GM08714 (cell line): ENCODE measurements around the gene IL32.
"Not testable (repeated sequence)": the region's sequence is repeated elsewhere in the genome, so short reads cannot be mapped to it uniquely, and the experiment has no call there.

Experiments used
- H3K4me3 ChIP-seq: fragments of 200-500 bp; sonication (Bioruptor generic); 2 replicates; pipeline ENCODE4 v1.5.1; 2014; ENCODE audit warnings: mild to moderate bottlenecking, low read length, inconsistent platforms
- ZNF274 ChIP-seq: IDR thresholded peaks from 2 replicates; pipeline ENCODE4 v1.6.1; 2012; ENCODE audit warnings: mild to moderate bottlenecking, low read depth, low read length

The IL32 gene

DNA sequence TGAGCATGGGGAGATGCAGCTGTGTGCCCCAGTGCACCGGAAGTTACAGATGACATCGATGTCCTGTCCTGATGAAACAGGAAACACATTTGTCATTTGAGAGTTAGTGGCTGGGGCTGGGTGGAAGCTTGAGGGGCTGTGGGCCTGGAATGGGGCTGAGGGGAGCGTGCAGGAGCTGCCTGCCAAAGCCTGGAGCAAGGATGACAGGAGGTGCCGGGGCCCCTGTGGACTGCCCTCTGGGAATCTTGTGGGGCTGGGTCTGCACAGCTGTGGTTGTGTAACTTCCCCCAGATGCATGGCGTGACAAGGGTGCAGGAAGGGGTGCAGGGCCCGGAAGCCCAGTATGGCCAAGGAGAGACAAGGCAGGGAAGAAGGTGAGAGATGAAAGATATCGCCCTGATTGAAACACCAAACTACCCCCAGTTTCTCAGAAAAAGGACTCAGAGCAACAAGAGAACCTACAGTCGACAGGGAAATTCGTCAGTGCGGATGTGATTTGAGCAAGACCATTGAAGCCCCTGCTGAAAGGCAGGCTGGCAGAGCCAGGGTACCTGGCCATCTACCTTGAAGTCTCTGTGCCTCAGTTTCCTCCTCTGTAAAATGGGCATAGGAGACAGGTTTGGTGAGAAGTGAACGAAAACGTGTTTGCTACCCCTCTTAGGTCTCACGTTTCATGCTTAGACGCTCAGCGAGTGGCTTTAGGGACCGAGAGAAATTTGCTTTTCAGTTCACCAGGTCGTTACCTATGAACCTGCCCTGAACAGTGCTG lies 10.3 kb upstream of the IL32 start:
- TF ChIP-seq ZNF274 = no peak
- no peak overlapping the region for H3K4me3 ChIP-seq

DNA sequence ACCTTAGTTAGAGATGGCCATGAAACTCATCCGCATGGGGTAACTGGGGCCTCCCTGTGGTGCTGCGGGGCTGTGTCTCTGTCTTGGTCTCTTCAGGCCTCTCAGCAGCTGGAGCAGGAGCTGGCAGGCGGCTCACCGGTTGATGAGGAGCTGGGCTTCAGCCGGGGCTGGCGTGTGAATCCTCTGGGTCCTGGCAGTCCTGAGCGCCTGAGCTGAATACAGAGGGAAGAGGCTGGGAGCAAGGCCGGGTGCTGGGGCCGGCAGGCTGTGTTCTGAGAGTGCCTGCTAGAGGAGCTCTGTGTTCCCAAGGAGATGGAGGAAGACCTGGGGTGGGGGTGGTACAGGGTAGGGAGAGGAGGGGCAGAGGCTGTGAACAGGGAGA lies 9.7 kb upstream of the IL32 start:
- H3K4me3 ChIP-seq = not testable (repeated sequence)

DNA sequence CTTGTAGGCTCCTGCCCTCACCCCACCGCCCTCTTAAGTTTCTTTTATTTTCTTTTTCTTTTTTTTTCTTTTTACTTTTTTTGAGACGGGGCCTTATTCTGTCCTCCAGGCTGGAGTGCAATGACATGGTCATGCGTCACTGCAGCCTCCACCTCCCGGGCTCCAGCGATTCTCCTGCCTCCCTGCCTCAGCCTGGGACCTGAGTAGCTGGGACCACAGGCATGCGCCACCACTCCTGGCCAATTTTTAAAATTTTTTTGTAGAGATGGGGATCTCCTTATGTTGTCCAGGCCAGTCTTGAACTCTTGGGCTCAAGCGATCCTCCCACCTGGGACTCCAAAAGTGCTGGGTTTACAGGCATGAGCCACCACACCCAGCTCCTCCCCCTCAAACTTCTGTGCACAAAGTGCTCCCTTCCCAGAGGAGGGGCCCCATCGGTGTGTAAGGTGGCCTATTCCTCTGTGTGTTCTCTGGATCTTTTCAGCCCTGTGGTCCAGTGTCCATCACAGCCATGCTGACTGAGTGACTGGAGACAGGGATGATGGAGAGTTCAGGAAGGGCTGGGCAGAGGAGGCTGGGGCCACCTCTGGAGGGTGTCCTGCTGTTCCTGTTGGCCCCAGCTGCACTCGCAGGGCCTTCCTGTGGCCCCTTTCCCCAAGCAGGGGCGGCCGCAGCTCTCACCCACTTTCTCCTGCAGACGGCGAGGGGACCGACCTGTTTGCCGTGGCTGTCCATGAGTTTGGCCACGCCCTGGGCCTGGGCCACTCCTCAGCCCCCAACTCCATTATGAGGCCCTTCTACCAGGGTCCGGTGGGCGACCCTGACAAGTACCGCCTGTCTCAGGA lies 8.9 kb upstream of the IL32 start:
- no peak for TF ChIP-seq ZNF274

DNA sequence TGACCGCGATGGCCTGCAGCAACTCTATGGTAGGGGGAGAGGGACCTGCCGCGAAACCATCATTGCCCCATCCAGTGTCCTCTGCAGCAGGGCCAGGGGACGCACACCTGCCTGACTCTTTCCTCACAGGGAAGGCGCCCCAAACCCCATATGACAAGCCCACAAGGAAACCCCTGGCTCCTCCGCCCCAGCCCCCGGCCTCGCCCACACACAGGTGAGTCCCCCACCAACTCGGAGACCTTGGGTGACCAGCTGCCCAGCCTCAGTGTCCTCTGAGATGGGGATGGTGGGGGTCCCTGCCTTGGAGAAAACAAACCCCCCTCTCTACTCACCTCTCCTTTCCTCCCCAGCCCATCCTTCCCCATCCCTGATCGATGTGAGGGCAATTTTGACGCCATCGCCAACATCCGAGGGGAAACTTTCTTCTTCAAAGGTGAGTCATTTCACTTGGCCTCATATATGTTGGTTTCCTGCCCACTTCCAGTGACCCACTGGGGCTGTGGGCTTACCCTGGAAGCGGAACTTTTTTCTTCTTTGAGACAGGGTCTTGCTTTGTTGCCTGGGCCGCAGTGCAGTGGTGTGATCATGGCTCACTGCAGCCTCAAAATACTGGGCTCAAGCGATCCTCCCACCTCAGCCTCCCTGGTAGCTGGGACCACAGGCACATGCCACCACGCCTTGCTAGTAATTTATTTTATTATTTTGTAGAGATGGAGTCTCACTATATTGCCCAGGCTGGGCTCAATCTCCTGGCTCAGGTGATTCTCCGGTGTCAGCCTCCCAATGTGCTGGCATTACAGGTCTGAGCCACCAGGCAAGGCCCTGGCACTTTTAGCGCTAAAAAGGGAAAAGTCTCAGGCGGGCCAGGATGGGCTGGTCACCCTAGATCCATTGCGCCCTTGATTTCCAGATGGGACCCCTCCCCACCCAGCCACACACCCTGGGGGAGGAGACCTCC lies 8.0 kb upstream of the IL32 start:
- no peak overlapping the region; the same call in 1 of the 2 replicates for H3K4me3 ChIP-seq
- no peak for TF ChIP-seq ZNF274

More for the DNA sequence above, 8.9 kb upstream of the IL32 start:
- no peak overlapping the region for H3K4me3 ChIP-seq

DNA sequence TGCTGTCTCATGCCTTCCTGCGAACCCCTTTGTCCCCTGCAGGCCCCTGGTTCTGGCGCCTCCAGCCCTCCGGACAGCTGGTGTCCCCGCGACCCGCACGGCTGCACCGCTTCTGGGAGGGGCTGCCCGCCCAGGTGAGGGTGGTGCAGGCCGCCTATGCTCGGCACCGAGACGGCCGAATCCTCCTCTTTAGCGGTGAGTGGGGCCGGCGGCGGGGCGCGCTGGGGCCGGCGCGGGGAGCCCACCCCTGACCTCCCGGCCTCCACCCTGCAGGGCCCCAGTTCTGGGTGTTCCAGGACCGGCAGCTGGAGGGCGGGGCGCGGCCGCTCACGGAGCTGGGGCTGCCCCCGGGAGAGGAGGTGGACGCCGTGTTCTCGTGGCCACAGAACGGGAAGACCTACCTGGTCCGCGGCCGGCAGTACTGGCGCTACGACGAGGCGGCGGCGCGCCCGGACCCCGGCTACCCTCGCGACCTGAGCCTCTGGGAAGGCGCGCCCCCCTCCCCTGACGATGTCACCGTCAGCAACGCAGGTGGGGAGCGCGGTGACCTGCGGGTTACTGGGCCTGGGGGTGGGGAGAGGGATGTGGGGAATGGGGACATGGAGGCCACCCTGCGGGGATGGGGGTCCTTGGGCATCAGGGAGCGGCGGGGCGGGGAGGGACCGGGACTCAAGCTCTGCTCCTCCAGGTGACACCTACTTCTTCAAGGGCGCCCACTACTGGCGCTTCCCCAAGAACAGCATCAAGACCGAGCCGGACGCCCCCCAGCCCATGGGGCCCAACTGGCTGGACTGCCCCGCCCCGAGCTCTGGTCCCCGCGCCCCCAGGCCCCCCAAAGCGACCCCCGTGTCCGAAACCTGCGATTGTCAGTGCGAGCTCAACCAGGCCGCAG lies 7.1 kb upstream of the IL32 start:
- no peak for TF ChIP-seq ZNF274
- H3K4me3 ChIP-seq = peak overlapping the region; percentile 94

DNA sequence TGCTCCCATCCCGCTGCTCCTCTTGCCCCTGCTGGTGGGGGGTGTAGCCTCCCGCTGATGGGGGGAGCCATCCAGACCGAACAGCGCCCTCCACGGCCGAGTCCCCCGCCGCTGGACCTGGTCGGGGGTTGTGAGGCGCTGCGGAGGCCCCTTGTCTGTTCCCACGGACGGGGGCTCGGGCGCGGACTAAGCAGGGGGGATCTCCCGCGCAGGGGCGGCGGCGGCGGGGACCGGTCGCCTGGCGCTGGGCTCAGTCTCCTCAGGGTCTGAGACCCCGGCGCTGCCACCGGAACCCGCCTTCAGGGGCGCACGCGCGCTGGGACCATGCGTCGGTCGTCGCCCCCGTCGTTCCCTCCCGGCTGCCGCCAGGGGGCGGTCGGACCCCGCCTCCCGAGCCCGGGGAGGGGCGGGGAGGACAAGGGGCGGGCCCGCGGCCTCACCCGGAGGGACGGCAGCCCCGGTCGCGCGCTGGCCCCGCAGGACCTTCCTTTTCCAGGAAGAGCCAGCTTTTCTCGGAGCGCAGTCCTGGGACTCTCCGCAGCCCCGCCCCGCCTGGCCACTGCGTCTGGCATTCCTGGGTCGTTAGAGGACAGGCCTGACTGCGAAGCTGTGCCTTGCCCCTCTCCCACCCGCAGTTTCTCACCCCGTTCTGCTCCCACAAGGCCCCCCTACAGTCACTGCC lies 6.3 kb upstream of the IL32 start:
- TF ChIP-seq ZNF274 = no peak
- H3K4me3 ChIP-seq = peak overlapping the region; percentile 94

DNA sequence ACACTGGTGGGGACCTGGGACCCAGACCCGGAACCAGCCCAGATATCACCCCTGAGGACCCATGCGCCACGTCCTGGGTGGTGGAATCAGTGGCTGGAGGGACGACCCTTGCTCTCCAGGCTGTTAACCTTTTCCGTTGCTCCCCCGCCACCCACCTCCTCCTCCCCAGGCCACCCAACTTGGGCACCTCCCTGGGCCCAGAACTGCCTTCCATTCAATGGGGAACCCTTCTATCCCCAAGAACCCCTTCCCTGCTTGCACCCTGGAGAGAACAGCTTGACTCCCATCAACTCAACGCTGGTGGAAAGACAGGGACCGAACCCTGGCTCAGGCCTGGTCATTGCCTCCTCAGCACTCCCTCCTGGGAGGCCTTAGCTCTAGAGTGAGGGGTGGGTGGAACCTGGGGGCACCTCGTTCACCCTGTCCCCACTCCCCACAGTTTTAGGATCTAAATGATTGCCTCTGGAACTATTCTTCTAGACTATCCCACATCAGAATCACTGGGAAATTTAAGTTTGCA lies 5.7 kb upstream of the IL32 start:
- H3K4me3 ChIP-seq = peak overlapping the region; percentile 49; the same call in 1 of the 2 replicates
- no peak for TF ChIP-seq ZNF274

DNA sequence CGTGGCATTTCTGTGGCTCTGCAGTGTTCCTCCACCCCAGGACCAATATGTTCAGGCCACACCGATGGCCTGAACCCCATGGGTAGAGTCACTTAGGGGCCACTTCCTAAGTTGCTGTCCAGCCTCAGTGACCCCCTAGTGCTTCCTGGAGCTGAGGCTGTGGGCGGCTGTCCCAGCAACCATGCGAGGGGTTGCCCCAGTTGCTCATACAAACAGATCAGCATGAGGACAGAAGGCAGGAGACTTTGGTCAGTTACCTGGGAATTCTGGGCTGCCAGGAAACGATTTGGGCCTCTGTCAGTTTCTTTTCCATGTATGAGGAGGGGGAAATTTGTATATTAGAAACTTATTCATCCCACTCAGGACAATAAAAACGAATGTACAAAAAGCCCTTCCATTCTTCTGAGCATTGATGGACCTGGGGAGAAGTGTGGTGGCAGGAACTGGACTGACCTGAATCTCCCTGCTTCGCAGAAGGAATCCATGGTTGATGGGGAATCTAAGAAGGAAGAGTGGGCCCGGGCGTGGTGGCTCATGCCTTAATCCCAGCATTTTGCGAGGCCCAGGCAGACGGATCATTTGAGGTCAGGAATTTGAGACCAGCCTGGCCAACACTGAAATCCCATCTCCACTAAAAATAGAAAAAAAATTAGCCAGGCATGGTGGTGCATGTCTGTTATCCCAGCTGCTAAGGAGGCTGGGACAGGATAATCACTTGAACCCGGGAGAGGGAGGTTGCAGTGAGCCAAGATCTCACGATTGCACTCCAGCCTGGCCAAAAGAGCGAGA lies 4.9 kb upstream of the IL32 start:
- no peak overlapping the region for H3K4me3 ChIP-seq
- no peak for TF ChIP-seq ZNF274

DNA sequence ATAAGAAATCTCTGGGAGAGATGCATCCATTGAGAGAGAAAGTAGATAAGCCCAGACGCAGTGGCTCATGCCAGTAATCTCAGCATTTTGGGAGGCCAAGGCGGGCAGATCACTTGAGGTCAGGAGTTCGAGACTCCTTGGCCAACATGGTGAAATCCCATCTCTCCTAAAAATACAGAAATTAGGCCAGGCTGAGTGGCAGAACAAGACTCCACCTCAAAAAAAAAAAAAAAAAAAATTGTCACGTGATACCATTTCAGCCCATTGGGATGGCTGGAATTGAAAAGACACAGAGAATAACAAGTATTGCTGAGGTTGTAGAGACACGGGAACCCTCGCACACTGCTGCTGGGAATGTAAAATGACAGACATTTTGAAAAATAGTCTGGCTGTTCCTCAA lies 2.9 kb upstream of the IL32 start:
- no peak for TF ChIP-seq ZNF274
- no peak overlapping the region for H3K4me3 ChIP-seq

DNA sequence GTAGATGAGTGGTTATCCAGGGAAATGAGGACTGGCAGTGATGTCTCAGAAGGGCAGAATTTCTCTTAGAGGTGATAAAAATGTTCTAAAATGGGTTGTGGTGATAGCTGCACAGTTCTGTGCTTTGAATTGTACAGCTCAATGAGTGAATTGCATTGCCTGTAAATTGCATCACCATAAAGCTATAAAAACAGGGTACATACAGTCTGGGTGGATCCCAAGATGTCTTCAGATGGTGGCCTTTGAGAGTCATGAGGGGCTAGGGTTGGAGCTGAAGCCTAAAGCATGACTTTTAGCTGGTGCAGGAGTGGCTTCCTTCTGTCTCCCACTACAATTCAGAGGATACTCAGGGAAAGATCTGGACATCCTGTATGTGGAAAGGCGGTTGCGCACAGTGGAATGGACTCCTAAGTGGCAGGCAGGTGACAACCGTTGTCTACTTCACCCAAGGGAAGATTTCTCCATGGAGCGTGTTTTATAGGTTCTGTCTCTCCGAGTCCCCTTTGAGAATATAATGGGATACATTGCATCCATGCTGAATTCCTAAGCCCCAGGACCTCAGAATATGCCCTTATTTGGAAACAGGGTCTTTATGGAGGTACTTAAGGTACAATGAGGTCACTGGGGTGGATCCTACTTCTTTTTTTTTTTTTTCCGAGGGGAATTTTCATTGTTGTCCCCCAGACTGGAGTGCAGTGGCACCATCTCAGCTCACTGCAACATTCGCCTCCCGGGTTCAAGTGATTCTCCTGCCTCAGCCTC lies 1.6 kb upstream of the IL32 start:
- no peak for TF ChIP-seq ZNF274

More for the DNA sequence above, 1.6 kb upstream of the IL32 start:
- no peak overlapping the region for H3K4me3 ChIP-seq
